SK-N-MC (cell line): ENCODE data around the gene NSD1.

Experiments
- DNase-seq: peaks from one replicate; pipeline ENCODE4 v3.0.0-alpha.2; 2011; ENCODE audit warnings: low read depth, low spot score
- H3K27ac ChIP-seq: fragments of 200-600 bp; sonication (generic); 2 replicates; pipeline ENCODE4 v1.5.1; 2016; ENCODE audit warnings: mixed run types
- H3K36me3 ChIP-seq: fragments of 200-600 bp; sonication (generic); 2 replicates; pipeline ENCODE4 v1.6.1; 2017; ENCODE audit warnings: antibody characterized with exemption, low read length, mixed read lengths; ENCODE audit not compliant: insufficient read depth
- H3K4me3 ChIP-seq: fragments of 200-600 bp; sonication (generic); 2 replicates; pipeline ENCODE4 v1.5.1; 2016
- H3K9ac ChIP-seq: fragments of 200-600 bp; sonication (generic); 2 replicates; pipeline ENCODE4 v1.8.0; 2017; ENCODE audit warnings: mixed run types, mixed read lengths; ENCODE audit not compliant: insufficient read length
- H3K9me3 ChIP-seq: fragments of 200-600 bp; sonication (generic); 2 replicates; pipeline ENCODE4 v1.6.1; 2017; ENCODE audit warnings: low read depth, mild to moderate bottlenecking, antibody characterized with exemption, low read length, moderate library complexity, mixed read lengths
- EZH2 ChIP-seq: fragments of 200-600 bp; sonication (generic); IDR thresholded peaks from one replicate; pipeline ENCODE4 v1.6.1; 2017; ENCODE audit warnings: antibody characterized with exemption
- FOXP2 ChIP-seq: optimal IDR thresholded peaks from 2 replicates; pipeline ENCODE3; 2011; ENCODE audit warnings: mild to moderate bottlenecking, moderate library complexity; ENCODE audit not compliant: insufficient read depth; ENCODE audit errors: extremely low read length, control extremely low read depth
- POLR2AphosphoS5 ChIP-seq: IDR thresholded peaks from 2 replicates; pipeline ENCODE4 v1.6.1; 2012; ENCODE audit warnings: mild to moderate bottlenecking, low read depth, low read length, borderline replicate concordance

Gene NSD1

GRCh38 chr5:177346820-177347219 lies 213.2 kb downstream of the NSD1 start:
- no peaks in the 10 kb centered on the region for H3K9me3 ChIP-seq
- H3K9ac ChIP-seq = no peak overlapping the region
- DNase-seq = no peak
- TF ChIP-seq POLR2AphosphoS5 (no peak), EZH2 (no peak), FOXP2 (no peak)
- H3K4me3 ChIP-seq = no peak overlapping the region
- peaks cover 16% of the 10 kb centered on the region for H3K36me3 ChIP-seq
- no peak overlapping the region for H3K27ac ChIP-seq

GRCh38 chr5:177347699-177348098 lies 214.1 kb downstream of the NSD1 start:
- no peak overlapping the region for H3K27ac ChIP-seq
- DNase-seq = no peak
- no peak overlapping the region for H3K9ac ChIP-seq
- TF ChIP-seq POLR2AphosphoS5 (no peak), FOXP2 (no peak), EZH2 (no peak)
- peaks cover 16% of the 10 kb centered on the region for H3K36me3 ChIP-seq
- H3K4me3 ChIP-seq = no peak overlapping the region
- H3K9me3 ChIP-seq = no peaks in the 10 kb centered on the region

GRCh38 chr5:177349362-177349647 lies 215.7 kb downstream of the NSD1 start:
- Histone ChIP-seq H3K4me3 (no peak overlapping the region), H3K9me3 (no peaks in the 10 kb centered on the region), H3K27ac (0 out of 2 replicates have a peak overlapping the region, but pooled peaks have one; percentile 19), H3K9ac (no peak overlapping the region), H3K36me3 (peaks cover 8% of the 10 kb centered on the region; the same call in 1 of the 2 replicates)
- DNase-seq = no peak
- TF ChIP-seq EZH2 = no peak
- TF ChIP-seq POLR2AphosphoS5 = no peak
- no peak for TF ChIP-seq FOXP2

GRCh38 chr5:177349762-177350161 lies 216.2 kb downstream of the NSD1 start:
- TF ChIP-seq POLR2AphosphoS5 (no peak), EZH2 (no peak), FOXP2 (no peak)
- peaks cover 8% of the 10 kb centered on the region; the same call in 1 of the 2 replicates for H3K36me3 ChIP-seq
- no peak for DNase-seq
- no peak overlapping the region; the same call in 1 of the 2 replicates for H3K4me3 ChIP-seq
- H3K9ac ChIP-seq = no peak overlapping the region
- H3K9me3 ChIP-seq = no peaks in the 10 kb centered on the region
- no peak overlapping the region for H3K27ac ChIP-seq
